T-cell (primary cell): ENCODE measurements around the gene OLIG1. TPM values are rescaled to one million over a fixed set of nuclear protein-coding genes. Genes with fewer than 3 reads are reported as not detected.

ENCODE experiments used
- ATAC-seq, 4 experiments: fragments of 200-7000 bp in 3 of 4; fragments of 150-1000 bp in 1 of 4; cut with Tn5 transposase; replicated peaks in 1 of 4; 1 replicate in 3 of 4; 2 replicates in 1 of 4; pipeline ENCODE4 v1.10.0; 2021; ENCODE audit warnings: moderate library complexity in 3 of 4, mild to moderate bottlenecking in 2 of 4, moderate number of reproducible peaks in 1 of 4
- CTCF ChIA-PET, 2 donors: fragments of 300-600 bp; sonication (Branson Sonifier 250); formaldehyde crosslinking; loops; one replicate each; lab custom pipeline; 2022; ENCODE audit warnings: antibody characterized with exemption in 2 of 2; lab: Charles Lee
- POLR2A ChIA-PET, 2 donors: fragments of 300-600 bp; sonication (Branson Sonifier 250); formaldehyde crosslinking; loops; one replicate each; lab custom pipeline; 2022; ENCODE audit warnings: antibody characterized with exemption in 2 of 2; lab: Charles Lee
- DNase-seq, 35 experiments: peaks; one replicate each; pipeline versions ENCODE4 v3.0.0 to v3.0.0-alpha.2; 2013 to 2023
- H3K27ac ChIP-seq: one replicate; pipeline ENCODE4 v1.5.1; 2013; ENCODE audit warnings: low read length
- H3K27me3 ChIP-seq, 2 experiments: replicated peaks in 1 of 2; 1 replicate in 1 of 2; 2 replicates in 1 of 2; pipeline versions ENCODE4 v1.6.1 to v1.7.0; 2013; ENCODE audit warnings: low read length in 1 of 2, mixed read lengths in 1 of 2; ENCODE audit not compliant: control insufficient read depth in 2 of 2, insufficient read depth in 2 of 2; ENCODE audit errors: extremely low read depth in 1 of 2
- H3K36me3 ChIP-seq, 2 donors: 1 replicate in 1 of 2; 2 replicates in 1 of 2; pipeline versions ENCODE4 v1.6.1 to v1.7.0; 2013; ENCODE audit warnings: low read length in 1 of 2; ENCODE audit not compliant: control insufficient read depth in 2 of 2, insufficient read depth in 1 of 2; ENCODE audit errors: extremely low read depth in 1 of 2
- H3K4me1 ChIP-seq, 2 experiments: 1 replicate in 1 of 2; 2 replicates in 1 of 2; pipeline versions ENCODE4 v1.6.1 to v1.7.0; 2013; ENCODE audit warnings: low read length in 2 of 2, mixed read lengths in 1 of 2; ENCODE audit not compliant: insufficient read depth in 2 of 2, control insufficient read depth in 1 of 2; ENCODE audit errors: extremely low read depth in 1 of 2
- H3K4me3 ChIP-seq, 2 donors: 1 replicate in 1 of 2; 2 replicates in 1 of 2; pipeline versions ENCODE4 v1.5.1 to v1.7.0; 2013; ENCODE audit warnings: mild to moderate bottlenecking in 2 of 2, low read length in 1 of 2, moderate library complexity in 1 of 2; ENCODE audit not compliant: control insufficient read depth in 1 of 2; ENCODE audit errors: extremely low read depth in 1 of 2
- H3K9me3 ChIP-seq: 2 replicates; pipeline ENCODE4 v1.7.0; 2013
- H3K27ac Mint-ChIP-seq, 2 donors: one replicate each; pipeline ENCODE4 v1.8.0; 2020 to 2021; ENCODE audit warnings: mild to moderate bottlenecking in 2 of 2, mixed read lengths in 2 of 2
- H3K27me3 Mint-ChIP-seq, 2 donors: one replicate each; pipeline ENCODE4 v1.8.0; 2021 to 2022; ENCODE audit warnings: mixed read lengths in 2 of 2
- H3K36me3 Mint-ChIP-seq: one replicate; pipeline ENCODE4 v1.8.0; 2021; ENCODE audit warnings: mixed read lengths
- H3K4me1 Mint-ChIP-seq, 3 donors: one replicate each; pipeline ENCODE4 v1.8.0; 2020 to 2022; ENCODE audit warnings: mixed read lengths in 3 of 3, mild to moderate bottlenecking in 1 of 3
- H3K4me3 Mint-ChIP-seq, 3 donors: one replicate each; pipeline ENCODE4 v1.8.0; 2020 to 2022; ENCODE audit warnings: mild to moderate bottlenecking in 3 of 3, mixed read lengths in 3 of 3, moderate library complexity in 3 of 3
- H3K9me3 Mint-ChIP-seq, 3 donors: one replicate each; pipeline ENCODE4 v1.8.0; 2020 to 2022; ENCODE audit warnings: mixed read lengths in 3 of 3
- WGBS: methylation state at CpG from one replicate; pipeline ENCODE4 v1.1.5; 2013; ENCODE audit warnings: missing lambda C conversion rate; ENCODE audit not compliant: insufficient coverage; 5-methylcytosine and 5-hydroxymethylcytosine counted together
- total RNA-seq, 35 experiments: library from RNA in 6 of 35; stranded (reverse) in 6 of 35; fragments of 120-200 nt in 1 of 35; gene quantifications; one replicate each; pipeline versions ENCODE4 v1.2.1 to v1.2.4 and lab custom pipeline; 2013 to 2026

The OLIG1 gene
- total RNA-seq, 5 donors from 2014 or later (not counting 1 experiment from before 2014, with no cell fraction given): not detected

- ATAC-seq (no peak), DNase-seq (no peak)
- Mint-ChIP-seq H3K27ac (no peak overlapping the region), H3K4me3 (peak overlapping the region in 1 of 3 donors; percentile 53), H3K36me3 (no peaks in the 10 kb centered on the region), H3K27me3 (peaks cover 25 to 54% of the 10 kb centered on the region in 2 donors), H3K9me3 (no peaks in the 10 kb centered on the region), H3K4me1 (peaks cover 10 to 12% (median 11%) of the 10 kb centered on the region in 3 donors)
- no peaks in the 10 kb centered on the region for H3K9me3 ChIP-seq
- ChIA-PET CTCF (no interaction called here), POLR2A (no interaction called here)
- H3K4me3 ChIP-seq: no peak overlapping the region
- H3K27ac ChIP-seq: no peak overlapping the region
- 94% methylated on average over 5 of the region's 9 CpGs for WGBS
- H3K36me3 ChIP-seq: no peaks in the 10 kb centered on the region
- H3K4me1 ChIP-seq: peaks cover 8 to 17% of the 10 kb centered on the region in 2 experiments
- H3K27me3 ChIP-seq: peaks cover 0 to 33% of the 10 kb centered on the region in 2 experiments
Measured at GRCh38 chr21:33110340-33110715, 40.4 kb downstream of the OLIG1 start.

GRCh38 chr21:33111577-33111976 lies 41.6 kb downstream of the OLIG1 start:
- Mint-ChIP-seq H3K4me1 (peaks cover 23 to 25% (median 24%) of the 10 kb centered on the region in 3 donors), H3K9me3 (no peaks in the 10 kb centered on the region), H3K27me3 (peaks cover 23 to 50% of the 10 kb centered on the region in 2 donors), H3K36me3 (no peaks in the 10 kb centered on the region), H3K4me3 (no peak overlapping the region), H3K27ac (no peak overlapping the region)
- peaks cover 0 to 33% of the 10 kb centered on the region in 2 experiments for H3K27me3 ChIP-seq
- no peak for DNase-seq
- no peak for ATAC-seq
- ChIA-PET POLR2A (no interaction called here), CTCF (no interaction called here)
- H3K4me1 ChIP-seq: peaks cover 19 to 30% of the 10 kb centered on the region in 2 experiments
- H3K4me3 ChIP-seq: no peak overlapping the region
- H3K36me3 ChIP-seq: no peaks in the 10 kb centered on the region
- 94% methylated on average over 4 of the region's 6 CpGs for WGBS
- H3K9me3 ChIP-seq: no peaks in the 10 kb centered on the region
- no peak overlapping the region for H3K27ac ChIP-seq

DNA sequence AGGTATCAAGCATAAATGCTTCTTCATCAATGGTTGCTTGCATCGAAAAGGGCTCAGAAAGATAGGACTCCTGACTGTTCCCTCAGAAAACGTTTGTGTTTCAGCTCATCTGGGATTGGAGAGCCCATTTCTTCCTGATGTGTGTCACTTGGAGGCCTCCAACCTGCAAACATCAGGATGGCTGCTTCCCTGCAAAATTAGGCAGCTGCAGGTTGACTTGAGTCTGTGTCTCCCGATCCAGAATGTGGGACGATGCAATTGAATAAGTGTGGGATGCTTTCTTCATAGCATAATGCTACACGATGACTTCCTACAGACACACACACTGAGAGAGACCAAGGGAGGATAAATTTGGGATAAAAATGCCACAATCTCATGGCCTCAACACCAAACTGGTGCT lies 42.2 kb downstream of the OLIG1 start:
- H3K9me3 Mint-ChIP-seq: no peaks in the 10 kb centered on the region
- DNase-seq: no peak
- no peak overlapping the region for H3K4me3 Mint-ChIP-seq
- Histone ChIP-seq H3K4me3 (no peak overlapping the region), H3K9me3 (no peaks in the 10 kb centered on the region), H3K27ac (no peak overlapping the region), H3K27me3 (peaks cover 0 to 33% of the 10 kb centered on the region in 2 experiments), H3K36me3 (no peaks in the 10 kb centered on the region), H3K4me1 (peaks cover 24 to 36% of the 10 kb centered on the region in 2 experiments)
- POLR2A ChIA-PET: no interaction called here
- H3K4me1 Mint-ChIP-seq: peaks cover 29 to 31% (median 29%) of the 10 kb centered on the region in 3 donors
- CTCF ChIA-PET: interaction anchor here in 1 of 2 donors (0.7 kb wide), 1 partner anchor 160 kb away, joined by 4 read pairs; no protein-coding TSS in a partner anchor
- ATAC-seq: no peak
- peaks cover 23 to 48% of the 10 kb centered on the region in 2 donors for H3K27me3 Mint-ChIP-seq
- no peaks in the 10 kb centered on the region for H3K36me3 Mint-ChIP-seq
- no peak overlapping the region for H3K27ac Mint-ChIP-seq
- 68% methylated on average over 2 of the region's 5 CpGs for WGBS

DNA sequence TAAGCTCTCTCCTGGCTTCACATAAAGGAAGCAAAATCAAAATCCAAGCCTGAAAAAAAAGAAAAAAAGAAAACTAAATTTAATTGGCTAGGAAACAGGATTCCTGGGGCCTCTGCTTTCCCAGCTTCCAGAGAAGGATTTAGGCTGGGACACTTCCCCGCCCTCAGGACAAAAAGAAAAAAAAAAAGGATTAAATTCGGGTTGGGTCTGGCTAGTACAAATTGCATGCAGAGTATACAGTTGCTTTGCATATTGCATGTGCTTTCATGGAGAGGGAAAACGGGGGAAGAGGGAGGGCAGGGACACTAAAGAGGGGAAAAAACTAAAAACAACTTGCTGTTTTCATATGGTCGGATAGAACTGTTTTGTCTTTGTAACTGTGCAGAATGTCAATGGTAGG lies 42.7 kb downstream of the OLIG1 start:
- H3K9me3 ChIP-seq: no peaks in the 10 kb centered on the region
- DNase-seq (no peak), ATAC-seq (no peak)
- H3K4me1 ChIP-seq: peaks cover 28 to 40% of the 10 kb centered on the region in 2 experiments
- CTCF ChIA-PET: interaction anchor here in 1 of 2 donors (0.7 kb wide), 1 partner anchor 161 kb away, joined by 4 read pairs; no protein-coding TSS in a partner anchor
- peaks cover 34 to 36% (median 35%) of the 10 kb centered on the region in 3 donors for H3K4me1 Mint-ChIP-seq
- H3K4me3 ChIP-seq: no peak overlapping the region
- H3K27me3 ChIP-seq: peaks cover 0 to 36% of the 10 kb centered on the region in 2 experiments
- no peaks in the 10 kb centered on the region for H3K9me3 Mint-ChIP-seq
- H3K36me3 ChIP-seq: no peaks in the 10 kb centered on the region
- H3K27ac Mint-ChIP-seq: no peak overlapping the region
- 67% methylated on average over 4 of the region's 4 CpGs for whole genome bisulfite sequencing
- H3K27me3 Mint-ChIP-seq: peaks cover 23 to 48% of the 10 kb centered on the region in 2 donors
- POLR2A ChIA-PET: no interaction called here
- H3K27ac ChIP-seq: no peak overlapping the region
- no peaks in the 10 kb centered on the region for H3K36me3 Mint-ChIP-seq
- no peak overlapping the region for H3K4me3 Mint-ChIP-seq

DNA sequence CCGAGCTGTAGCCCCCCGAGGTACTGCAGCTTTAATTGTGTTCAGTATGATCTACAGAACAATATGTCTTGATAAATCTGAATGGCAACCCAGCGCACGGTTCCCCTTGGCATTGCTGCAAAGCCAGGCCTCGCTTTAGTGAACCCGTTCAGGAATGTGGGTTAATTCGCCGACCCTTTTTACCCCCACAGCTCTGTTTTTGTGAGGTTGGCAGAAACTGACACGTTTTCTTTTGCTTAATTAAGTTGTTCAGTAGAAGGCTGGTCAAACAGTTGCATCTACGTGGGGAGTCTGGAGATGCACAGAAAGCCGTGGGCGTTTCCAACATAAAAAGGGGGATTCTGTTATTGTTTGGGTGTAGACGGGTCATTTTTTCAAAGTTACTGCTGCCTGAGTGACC lies 43.2 kb downstream of the OLIG1 start:
- Histone ChIP-seq H3K4me1 (peaks cover 28 to 40% of the 10 kb centered on the region in 2 experiments), H3K27ac (no peak overlapping the region), H3K4me3 (no peak overlapping the region), H3K9me3 (no peaks in the 10 kb centered on the region), H3K36me3 (no peaks in the 10 kb centered on the region), H3K27me3 (peaks cover 0 to 36% of the 10 kb centered on the region in 2 experiments)
- H3K4me1 Mint-ChIP-seq: peaks cover 35 to 37% (median 36%) of the 10 kb centered on the region in 3 donors
- ATAC-seq: no peak
- ChIA-PET POLR2A (no interaction called here), CTCF (no interaction called here)
- WGBS: 90% methylated on average over 2 of the region's 13 CpGs
- H3K27me3 Mint-ChIP-seq: peaks cover 18 to 44% of the 10 kb centered on the region in 2 donors
- no peak overlapping the region for H3K4me3 Mint-ChIP-seq
- no peaks in the 10 kb centered on the region for H3K36me3 Mint-ChIP-seq
- no peaks in the 10 kb centered on the region for H3K9me3 Mint-ChIP-seq
- no peak overlapping the region for H3K27ac Mint-ChIP-seq
- DNase-seq: no peak

- DNase-seq (no peak), ATAC-seq (no peak)
- no peaks in the 10 kb centered on the region for H3K36me3 Mint-ChIP-seq
- H3K27me3 ChIP-seq: peaks cover 0 to 26% of the 10 kb centered on the region in 2 experiments
- ChIA-PET POLR2A (no interaction called here), CTCF (no interaction called here)
- WGBS: 95% methylated on average over 3 of the region's 3 CpGs
- peaks cover 12 to 33% of the 10 kb centered on the region in 2 donors for H3K27me3 Mint-ChIP-seq
- peaks cover 32 to 35% (median 34%) of the 10 kb centered on the region in 3 donors for H3K4me1 Mint-ChIP-seq
- no peak overlapping the region for H3K27ac Mint-ChIP-seq
- no peak overlapping the region for H3K4me3 Mint-ChIP-seq
- no peaks in the 10 kb centered on the region for H3K36me3 ChIP-seq
- H3K27ac ChIP-seq: no peak overlapping the region
- H3K4me1 ChIP-seq: peaks cover 28 to 38% of the 10 kb centered on the region in 2 experiments
- no peak overlapping the region for H3K4me3 ChIP-seq
- no peaks in the 10 kb centered on the region for H3K9me3 ChIP-seq
- H3K9me3 Mint-ChIP-seq: no peaks in the 10 kb centered on the region
Measured at GRCh38 chr21:33114276-33114675, 44.3 kb downstream of the OLIG1 start.
